GM21390 (cell line): ENCODE measurements around the gene ZMPSTE24.

Experiments
- ATAC-seq: cut with Tn5 transposase; IDR thresholded peaks from one replicate; pipeline ENCODE4 v1.9.1; 2021; ENCODE audit not compliant: unreplicated experiment

Gene ZMPSTE24

DNA sequence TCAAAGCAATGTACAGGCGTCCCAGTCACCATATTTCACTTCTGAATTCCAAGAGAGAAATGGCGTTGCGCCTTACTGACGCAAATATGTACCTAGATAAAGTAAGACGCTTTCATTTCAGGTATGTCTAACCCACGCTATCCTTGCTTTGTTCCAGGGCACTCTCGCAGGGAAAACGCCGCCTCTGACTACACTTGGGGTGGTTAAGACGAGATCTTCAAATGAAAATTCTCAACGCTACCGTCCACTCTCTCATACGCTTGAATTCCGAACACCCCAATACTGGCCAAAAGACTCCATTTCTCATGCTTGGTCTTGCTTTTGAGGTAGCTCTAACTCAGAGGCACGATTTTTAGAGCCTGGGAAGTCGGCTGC is 736 bp upstream of the ZMPSTE24 start:
- peak; percentile 15 for ATAC-seq

DNA sequence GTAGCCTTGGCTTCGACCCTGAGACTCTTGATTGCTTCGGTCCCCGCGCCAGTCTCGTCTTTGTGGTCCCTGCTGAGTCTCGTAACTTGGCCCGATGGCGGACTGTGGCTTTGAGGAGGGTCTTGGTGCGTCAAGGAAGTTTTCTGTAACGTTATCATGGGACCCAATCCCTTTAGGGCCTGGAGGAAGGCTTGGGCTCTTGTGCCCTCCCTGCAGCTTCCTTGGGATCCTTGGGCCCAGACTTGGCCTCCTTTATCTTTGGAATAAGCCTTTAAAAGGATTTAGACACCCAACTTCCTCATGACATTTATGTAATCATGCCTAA is 371 bp downstream of the ZMPSTE24 start:
- ATAC-seq, result no peak

DNA sequence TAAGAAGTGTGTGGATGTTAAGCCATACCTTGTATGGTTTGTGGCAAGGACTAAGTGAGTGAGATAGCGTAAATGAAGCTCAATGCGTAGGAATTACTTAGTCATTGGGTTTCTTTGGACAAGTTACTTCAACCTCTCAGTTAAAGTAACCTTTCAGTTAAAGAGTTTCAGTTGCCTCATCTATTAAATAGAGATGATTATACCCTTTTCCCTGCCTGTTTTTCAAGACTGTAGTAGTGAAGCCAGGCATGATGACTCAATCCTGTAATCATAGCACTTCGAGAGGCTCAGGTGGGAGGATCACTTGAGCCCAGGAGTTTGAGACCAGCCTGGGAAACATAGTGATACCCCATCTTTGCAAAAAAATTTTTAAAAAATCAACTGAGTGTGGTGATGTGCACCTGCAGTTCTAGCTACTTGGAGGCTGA is 6.3 kb downstream of the ZMPSTE24 start:
- no peak for ATAC-seq

DNA sequence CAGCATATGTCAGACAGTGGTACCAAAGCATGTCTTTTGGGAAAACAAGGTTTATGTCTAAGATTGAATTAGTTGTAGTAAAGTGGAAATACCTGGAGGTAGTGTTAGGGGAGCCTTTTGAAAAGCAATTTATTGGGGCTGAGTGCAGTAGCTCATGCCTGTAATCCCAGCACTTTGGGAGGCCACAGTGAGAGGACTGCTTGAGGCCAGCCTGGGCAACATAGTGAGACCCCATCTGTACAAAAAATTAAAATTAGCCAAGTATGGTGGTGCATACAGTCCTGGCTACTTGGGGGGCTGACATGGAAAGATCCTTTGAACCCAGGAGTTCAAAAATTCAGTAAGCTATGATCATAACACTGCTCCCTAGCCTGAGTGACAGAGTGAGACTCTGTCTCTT is 7.3 kb downstream of the ZMPSTE24 start:
- no peak for ATAC-seq

DNA sequence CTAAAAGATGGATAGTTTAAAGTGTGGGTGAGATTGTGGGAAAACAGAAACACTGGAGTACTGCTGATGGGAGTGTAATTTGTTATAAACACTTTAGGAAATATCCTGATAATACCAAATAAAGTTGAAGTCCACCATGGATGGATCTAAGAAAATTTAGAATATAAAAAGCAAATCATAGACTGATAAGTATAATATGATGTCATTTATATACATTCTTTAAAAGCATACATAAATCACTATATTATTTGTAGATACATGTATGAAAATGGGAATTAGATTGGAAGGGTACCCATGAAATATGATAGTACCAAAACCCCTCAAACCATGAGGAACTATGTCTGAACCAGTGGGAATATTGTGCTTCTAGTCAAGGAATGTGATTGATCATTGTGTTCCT is 7.9 kb downstream of the ZMPSTE24 start:
- no peak for ATAC-seq

DNA sequence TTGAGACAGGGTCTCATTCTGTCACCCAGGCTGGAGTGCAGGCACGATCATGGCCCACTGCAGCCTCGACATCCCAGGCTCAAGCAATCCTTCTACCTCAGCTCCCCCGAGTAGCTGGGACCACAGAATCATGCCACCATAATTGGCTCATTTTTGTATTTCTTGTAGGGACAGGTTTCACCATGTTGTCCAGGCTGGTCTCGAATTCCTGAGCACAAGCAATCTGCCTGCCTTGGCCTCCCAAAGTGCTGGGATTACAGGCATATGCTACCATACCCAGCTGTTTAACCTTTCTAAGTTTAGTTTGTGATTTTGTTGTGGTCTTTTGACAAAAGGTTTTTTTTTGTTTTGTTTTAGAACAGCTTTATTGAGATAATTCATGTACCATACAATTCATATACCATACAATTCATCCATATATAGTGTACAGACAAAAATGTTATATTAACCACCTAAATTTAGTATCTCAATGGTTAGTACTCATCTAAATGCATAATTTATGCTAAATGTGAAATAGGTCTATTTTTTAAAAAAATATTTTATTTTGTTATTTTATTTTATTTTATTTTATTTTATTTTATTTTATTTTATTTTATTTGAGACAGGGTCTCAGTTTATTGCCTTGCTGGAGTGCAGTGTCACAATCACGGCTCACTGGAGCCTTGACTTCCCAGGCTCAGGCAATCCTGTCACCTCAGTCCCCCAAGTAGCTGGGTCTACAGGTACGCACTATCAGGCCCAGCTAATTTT is 8.9 kb downstream of the ZMPSTE24 start:
- ATAC-seq, result no peak

DNA sequence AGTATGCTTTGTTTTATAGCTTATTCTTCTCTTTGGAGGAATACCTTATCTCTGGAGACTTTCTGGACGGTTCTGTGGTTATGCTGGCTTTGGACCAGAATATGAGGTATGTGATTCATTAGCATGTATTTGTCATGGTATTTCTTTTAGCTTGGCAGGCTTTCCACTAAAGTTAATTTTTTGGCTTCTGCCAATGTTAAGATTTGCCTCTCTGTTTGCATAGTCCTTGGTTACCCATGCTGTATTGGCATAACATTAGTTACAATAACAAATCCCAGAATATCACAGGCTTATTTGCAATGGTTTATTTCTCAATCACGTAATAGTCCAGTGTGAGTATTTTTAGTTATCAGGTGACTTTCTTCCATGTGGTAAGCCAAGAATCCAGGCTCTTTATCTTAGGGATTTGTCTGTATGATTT is 9.7 kb downstream of the ZMPSTE24 start:
- ATAC-seq, result no peak

DNA sequence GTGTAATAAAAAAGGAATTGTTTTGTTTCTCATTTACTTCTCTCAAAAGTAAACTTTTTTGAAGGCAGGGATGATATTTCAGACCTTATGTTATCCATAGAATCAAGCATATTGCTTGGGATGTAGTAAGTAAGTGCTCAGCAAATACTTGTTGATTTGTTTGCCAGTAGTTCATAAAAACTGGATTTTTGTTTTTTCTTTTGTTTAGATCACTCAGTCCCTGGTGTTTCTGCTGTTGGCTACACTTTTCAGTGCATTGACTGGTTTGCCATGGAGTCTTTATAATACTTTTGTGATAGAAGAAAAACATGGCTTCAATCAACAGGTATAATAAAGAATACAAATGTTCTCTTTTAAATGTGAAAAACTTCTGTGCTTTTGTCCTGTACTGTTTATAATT is 10.2 kb downstream of the ZMPSTE24 start:
- ATAC-seq, result no peak

DNA sequence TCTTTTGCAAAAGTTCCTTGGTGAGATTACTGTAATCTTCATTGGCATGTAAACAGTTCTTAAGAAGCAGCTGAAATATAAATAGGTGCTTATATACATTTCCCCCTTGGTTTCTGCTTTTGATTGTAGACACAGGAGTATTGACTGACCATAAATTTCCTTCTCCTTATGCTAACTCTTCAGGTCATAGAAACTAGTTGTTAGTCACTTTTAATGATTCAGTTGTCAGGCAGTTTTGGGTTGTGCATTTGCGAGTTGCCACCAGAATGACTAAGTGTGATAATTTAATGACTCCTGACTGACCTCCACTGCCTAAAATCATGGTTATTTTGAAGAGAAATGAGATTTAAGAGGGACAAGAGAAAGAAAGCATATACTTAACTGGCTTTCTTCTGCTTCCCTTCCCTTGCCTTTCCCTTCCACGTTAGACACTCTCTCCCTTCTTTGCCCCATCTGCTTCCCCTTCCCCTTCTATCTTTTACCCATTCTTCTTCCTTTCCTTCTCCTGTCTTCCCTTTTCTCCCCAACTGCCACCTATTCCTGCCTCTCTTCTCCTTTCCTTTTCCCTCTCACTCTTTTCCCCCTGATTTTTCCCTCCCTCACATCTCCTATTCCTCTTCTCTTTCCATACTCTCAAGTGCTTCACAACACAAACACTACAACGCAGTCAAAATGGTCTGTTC is 12.3 kb downstream of the ZMPSTE24 start:
- ATAC-seq, result no peak

DNA sequence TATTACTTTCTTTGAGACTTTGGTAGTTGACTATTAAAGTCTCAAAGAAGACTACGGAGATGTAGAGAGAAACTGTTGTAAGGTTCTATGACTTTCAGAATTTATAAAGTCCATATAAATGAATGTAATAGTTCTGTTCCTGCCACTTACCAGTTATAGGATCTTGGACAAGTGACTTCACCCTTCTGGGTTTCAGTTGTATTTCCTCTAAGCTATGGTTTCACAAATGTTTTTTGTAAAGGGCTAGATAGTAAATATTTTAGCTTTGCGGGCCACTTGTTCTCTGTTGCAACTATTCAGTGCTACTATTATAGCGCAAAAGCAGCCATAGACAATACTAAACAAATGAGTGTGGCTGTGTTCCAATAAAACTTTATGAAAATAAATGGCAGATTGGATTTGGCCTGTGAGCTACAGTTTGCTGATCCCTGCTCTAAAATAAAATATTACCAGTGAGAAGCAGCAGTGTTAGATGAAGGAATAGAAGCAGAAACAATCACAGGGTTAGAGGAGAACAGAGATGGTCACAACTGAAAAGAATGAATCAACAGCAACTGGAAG is 14.7 kb downstream of the ZMPSTE24 start:
- ATAC-seq, result no peak

DNA sequence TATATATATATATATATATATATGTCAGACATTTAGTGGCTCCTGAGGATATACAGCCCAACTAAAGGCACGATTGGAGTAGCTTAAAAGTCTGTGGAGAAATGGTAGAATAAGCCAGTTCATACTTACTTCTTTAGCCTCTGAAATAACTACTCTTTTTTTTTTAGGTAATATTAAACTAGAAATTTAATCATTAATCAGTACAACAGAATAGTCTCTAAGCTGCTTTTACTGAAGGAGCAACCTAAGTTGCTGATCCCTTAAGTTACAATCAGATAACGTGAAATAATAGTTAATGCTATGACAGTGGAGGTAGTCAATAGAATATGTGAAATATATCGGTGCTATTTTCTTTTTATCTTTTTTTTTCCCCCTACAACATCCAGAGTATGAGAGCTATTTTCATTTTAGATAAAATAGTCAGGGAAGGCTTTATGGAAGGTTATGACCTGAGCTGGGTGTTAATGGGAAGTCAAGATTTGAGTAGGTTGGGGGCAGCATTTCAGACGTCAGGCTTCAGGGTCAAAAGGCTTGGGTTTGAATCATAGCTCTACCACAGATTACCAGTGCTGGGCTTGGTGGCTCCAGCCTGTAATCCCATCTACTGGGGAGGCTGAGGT is 15.6 kb downstream of the ZMPSTE24 start:
- no peak for ATAC-seq

DNA sequence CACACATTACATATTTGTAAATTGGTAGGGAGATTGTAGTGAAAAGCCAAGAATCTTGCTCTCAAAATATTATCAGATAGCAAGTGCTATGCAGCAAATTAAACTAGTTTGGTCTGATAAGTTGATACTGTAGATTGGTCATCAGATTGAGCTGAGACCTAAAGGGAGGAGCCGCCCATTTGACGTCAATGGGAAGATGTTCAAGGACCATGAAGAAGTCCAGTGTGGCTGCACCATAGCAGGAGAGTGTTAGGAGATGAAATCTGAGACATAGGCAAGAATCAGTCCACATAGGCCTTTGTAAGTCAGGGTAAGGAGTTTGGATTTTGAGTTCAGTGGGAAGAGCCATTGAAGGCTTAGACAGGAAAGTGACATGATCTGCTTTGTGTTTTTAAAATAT is 16.3 kb downstream of the ZMPSTE24 start:
- no peak for ATAC-seq

DNA sequence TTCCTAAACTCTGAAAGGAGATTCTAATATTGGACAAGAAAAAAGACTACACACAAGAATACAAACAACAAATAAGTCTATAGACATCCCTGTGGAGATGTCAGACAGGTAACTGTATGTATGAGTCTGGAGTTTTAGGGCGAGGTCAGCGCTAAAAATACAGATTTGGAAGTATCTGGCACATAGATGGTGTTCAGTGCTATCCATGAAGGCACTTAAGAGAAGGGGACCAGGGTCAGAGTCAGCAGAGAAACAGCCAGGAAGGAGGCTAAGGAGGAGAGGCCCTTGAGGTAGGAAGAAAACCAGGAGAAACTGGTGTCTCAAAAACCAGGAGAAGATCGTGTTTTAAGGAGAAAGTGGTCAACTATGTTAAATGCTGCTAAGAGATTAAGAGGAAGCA is 18.1 kb downstream of the ZMPSTE24 start:
- ATAC-seq, result no peak

DNA sequence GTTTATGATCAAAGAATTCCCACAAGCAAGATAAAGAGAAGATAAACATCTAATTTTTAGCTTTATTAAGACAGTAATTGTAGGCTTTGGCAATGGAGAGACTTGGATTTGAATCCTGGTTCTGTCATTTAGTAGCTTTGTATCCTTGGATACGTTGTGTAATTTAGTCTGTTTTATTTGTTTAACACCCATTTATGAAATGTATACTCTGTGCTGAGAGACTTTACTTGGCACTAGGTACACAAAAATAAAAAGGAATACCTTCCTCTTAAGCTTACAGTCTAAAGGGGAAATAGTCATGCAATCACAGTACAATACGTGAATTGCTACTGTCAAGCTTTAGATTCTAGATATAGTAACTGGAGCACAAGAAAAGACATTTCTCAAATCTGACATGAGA is 23.8 kb downstream of the ZMPSTE24 start:
- ATAC-seq, result no peak

DNA sequence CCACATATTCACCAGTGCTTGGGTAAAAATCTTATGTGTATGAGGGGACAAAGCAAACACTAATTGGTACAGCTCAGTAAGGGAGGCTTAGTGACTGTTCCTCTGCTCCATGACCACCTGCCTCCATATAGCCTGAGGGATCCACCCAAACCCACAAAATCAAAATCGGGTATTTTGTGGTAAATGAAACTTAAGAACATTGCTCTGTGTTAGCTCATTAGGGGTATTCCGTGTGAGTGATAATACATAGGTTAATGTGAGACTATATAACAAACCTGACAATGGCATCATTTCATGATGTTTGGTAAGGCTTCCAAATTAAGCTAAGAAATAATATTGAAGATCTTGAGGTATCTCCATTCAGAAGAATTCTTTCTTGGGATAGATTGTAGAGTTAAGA is 33.3 kb downstream of the ZMPSTE24 start:
- no peak for ATAC-seq

DNA sequence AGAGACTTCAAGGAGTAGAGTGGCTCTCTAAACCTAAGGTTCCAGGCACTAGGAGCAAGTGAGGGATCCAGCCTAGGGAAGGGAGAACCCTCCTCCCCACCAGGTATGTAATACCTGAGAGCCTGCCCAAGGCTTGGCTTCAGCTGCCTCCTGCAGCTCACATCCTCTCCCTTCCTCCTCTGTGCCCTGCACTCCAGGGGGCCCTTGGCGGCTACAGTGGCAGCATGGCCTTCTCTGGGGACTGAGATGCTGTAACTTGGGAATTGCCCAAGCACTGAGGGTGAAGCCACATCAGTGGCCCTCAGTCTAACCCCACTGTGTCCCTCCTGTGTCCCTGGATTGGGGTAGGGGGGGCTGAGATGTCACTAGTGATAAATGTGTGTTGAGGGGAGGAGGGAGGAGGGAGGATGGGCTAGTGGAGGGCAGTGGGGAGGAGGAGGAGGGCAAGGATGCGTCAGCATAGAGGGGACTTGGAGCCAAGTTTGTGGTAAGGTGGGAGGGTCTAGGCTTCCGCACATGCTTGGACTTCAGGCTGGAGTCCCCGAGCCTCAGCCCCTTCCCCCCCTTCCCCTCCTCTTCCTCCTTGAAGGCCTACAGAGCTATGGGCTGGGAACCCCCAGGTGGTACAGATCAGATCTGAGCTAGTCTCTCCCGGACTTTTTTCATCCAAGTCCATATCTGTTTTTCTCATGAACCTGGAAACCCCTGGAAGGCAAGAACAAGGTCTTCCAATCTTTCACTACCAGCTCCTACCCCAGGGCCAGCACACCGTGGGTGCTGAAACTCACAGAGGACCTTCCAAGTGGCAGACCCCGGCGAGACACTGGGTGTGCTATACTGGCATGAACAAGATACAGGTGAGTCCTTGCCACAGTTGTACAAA is 41.6 kb downstream of the ZMPSTE24 start:
- ATAC-seq, result no peak

DNA sequence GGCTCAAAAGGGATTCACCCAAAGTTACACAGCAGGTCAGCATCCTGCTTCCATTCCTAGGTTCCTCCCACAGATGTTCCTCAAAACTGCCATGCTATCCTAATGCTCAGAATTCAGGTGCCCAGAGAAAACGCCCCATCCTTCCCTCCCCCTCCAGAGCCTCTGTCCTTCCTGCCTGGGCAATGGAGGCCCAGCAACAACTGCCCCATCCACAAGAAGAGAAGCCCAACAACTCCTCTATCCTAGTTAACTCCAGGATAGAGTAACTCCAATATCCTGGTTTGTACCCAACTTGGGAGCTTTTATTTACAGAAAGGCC is 42.2 kb downstream of the ZMPSTE24 start:
- no peak for ATAC-seq

DNA sequence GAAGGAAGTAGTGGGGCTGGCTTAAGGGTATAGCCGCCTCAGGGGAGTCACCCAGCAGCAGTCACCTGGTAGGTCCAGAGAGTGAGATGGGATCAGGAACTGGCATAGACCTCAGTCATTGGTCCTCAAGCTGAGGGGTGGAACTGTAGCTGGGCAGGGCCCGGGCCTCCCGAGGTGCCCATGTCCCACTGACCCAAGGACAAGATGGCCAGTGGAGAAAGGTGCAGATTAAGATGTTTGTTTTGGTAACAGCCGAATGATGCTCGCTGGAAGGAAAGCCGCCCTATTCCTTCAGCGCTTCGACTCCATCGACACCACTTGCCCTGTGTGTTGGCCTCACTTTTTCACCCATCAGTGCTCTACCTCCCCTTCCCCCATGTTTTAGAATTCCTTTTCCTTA is 42.6 kb downstream of the ZMPSTE24 start:
- ATAC-seq, result no peak

DNA sequence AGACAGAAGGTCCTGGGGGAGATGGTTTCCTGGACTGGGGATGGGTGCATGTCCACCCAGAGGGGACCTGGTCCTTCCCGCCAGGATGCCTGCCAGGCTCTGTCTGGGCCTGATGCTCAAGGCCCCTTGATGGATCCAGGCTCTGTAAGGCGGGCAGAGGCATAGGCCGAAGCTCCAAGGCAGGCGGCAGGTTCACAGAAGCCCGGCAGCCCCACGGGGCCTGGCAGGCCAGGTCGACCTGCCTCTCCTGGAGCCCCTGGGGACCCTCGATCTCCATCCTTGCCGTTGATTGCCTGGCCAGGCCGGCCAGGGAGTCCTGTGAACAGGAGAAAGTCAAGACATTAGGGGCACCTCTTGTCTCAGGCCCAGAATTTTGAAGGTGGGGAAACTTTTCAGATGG is 43.0 kb downstream of the ZMPSTE24 start:
- no peak for ATAC-seq

DNA sequence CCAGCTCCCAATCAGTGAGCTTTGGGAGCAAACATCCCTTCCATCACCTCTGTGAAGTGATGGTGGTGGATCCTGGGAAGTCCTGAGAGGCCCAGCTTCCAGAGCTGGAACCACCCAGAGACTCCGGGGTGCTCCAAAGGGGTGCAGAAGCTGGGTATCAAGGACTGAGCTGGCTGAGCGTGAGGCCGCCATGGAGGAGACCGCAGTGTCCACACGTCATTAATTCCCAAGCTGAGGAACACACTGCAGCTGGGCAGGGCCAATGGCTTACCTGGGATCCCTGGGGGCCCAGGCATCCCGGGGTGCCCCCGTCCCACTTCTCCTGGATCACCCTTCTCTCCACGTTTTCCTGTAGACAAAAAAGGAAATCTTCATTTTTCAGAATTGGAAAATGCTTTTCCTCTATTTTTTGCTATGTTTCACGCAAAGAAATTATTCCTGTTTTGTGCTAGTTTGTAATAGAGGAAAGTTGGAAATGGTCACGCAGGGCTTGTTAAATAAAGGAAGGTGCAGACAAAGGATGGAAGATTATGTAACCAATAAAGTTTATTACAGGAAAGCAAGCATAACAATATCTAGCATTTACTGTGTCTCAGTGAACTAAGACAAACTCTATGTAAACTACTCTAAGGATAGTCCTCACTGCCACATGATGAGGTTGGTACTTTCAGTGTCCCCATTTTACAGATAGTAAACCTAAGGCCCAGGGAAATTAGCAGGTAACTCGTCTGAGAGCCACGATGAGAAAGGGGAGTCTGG is 43.7 kb downstream of the ZMPSTE24 start:
- no peak for ATAC-seq

DNA sequence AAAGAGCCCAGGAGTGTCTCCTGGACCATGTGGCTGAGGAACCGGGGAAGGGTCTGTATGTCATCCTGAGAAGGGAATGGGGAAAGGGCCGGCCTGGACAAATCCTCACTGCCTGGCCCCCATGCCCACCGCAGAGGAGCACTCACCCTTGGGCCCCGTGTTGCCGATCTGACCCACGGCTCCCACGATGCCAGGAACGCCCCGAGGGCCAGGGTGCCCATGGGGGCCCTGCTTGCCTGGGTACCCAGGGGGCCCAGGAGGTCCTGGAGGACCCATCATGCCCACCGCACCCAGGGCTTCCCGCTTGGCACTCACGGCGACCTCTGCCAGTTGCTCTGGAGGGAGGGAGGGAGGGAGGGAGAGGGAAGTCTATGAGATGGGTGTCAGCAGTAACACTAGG is 44.4 kb downstream of the ZMPSTE24 start:
- no peak for ATAC-seq
